ENCODE data around the gene SLC2A13. TPM values are rescaled to one million over a fixed set of nuclear protein-coding genes. Genes with fewer than 3 reads are reported as not detected.
"Not testable (repeated sequence)": the region's sequence is repeated elsewhere in the genome, so short reads cannot be mapped to it uniquely, and the experiment has no call there.

Gene SLC2A13
- total and polyA plus RNA-seq, 2 donors (not counting 3 experiments of a cell fraction or from before 2014, with no cell fraction given): 1.2 to 4.9 TPM

GRCh38 chr12:39902821-39903220 lies 203.1 kb downstream of the SLC2A13 start:
- Histone ChIP-seq H3K27ac (ENCODE audit: insufficient read depth, low read depth, low read length) (no peak overlapping the region), H2AFZ (ENCODE audit: low read depth, low read length) (no peak overlapping the region), H3K79me2 (ENCODE audit: control insufficient read depth, insufficient read depth, low read length) (no peaks in the 10 kb centered on the region), H3K36me3 (ENCODE audit: control insufficient read depth in 2 of 2, extremely low read depth in 1 of 2, insufficient read depth in 2 of 2, low read length in 2 of 2) (no peaks in the 10 kb centered on the region), H3K4me2 (ENCODE audit: insufficient read depth, low read length) (no peak overlapping the region), H3K9me3 (replicated peaks; ENCODE audit: control insufficient read depth, insufficient read depth, low read length) (no peaks in the 10 kb centered on the region), H3K4me1 (ENCODE audit: control insufficient read depth, extremely low read depth, insufficient read depth, low read length) (peaks cover 11% of the 10 kb centered on the region), H3K4me3 (replicated peaks in 1 of 3; ENCODE audit: insufficient read depth in 1 of 3, low read depth in 1 of 3, low read length in 3 of 3) (no peak overlapping the region), H3K9me1 (replicated peaks; ENCODE audit: control insufficient read depth, extremely low read depth, insufficient read depth, low read length) (no peaks in the 10 kb centered on the region), H4K20me1 (replicated peaks; ENCODE audit: control insufficient read depth, extremely low read depth, insufficient read depth, low read length) (no peaks in the 10 kb centered on the region), H3K27me3 (ENCODE audit: control insufficient read depth in 2 of 2, insufficient read depth in 2 of 2, low read length in 2 of 2) (no peaks in the 10 kb centered on the region), H3K9ac (replicated peaks; ENCODE audit: extremely low read depth, insufficient read depth, low read length) (no peak overlapping the region)
- POLR2A ChIA-PET: no interaction called here
- dilution Hi-C loops (cut with MboI; ENCODE audit: extremely low pct_ligation_motif_present, low sequenced_read_pairs) (no loop called here), intact Hi-C loops (cut with micrococcal nuclease) (no loop called here)
- CTCF ChIA-PET: interaction anchor here (1.6 kb wide), 1 partner anchor 9 kb away, joined by 6 read pairs; no protein-coding TSS in a partner anchor
- no TSS peak for BruUV-seq (replicated peaks)
- FAIRE-seq (peak; percentile 71), DNase-seq (ENCODE audit: low read depth, low spot score) (peak; percentile 60)
- no peak for TF ChIP-seq EZH2 (IDR thresholded peaks at IDR 0.05; ENCODE audit: borderline replicate concordance, low read depth, low read length, severe bottlenecking)
- peak; percentile 29 for TF ChIP-seq JUN (IDR thresholded peaks at IDR 0.05; ENCODE audit: borderline replicate concordance, insufficient read depth, insufficient read length, low read depth)
- peak; percentile 58 for TF ChIP-seq FOS (IDR thresholded peaks at IDR 0.05; ENCODE audit: borderline replicate concordance, insufficient read depth, low read length)

- intact Hi-C loops (cut with micrococcal nuclease) (no loop called here), dilution Hi-C loops (cut with MboI; ENCODE audit: extremely low pct_ligation_motif_present, low sequenced_read_pairs) (no loop called here)
- no peaks in the 10 kb centered on the region for H4K20me1 ChIP-seq (replicated peaks; ENCODE audit: control insufficient read depth, extremely low read depth, insufficient read depth, low read length)
- no TSS peak for BruUV-seq (replicated peaks)
- no peak overlapping the region for H2AFZ ChIP-seq (ENCODE audit: low read depth, low read length)
- DNase-seq (ENCODE audit: low read depth, low spot score) (no peak), FAIRE-seq (no peak)
- POLR2A ChIA-PET: no interaction called here
- no peak overlapping the region for H3K27ac ChIP-seq (ENCODE audit: insufficient read depth, low read depth, low read length)
- no peaks in the 10 kb centered on the region for H3K4me1 ChIP-seq (ENCODE audit: control insufficient read depth, extremely low read depth, insufficient read depth, low read length)
- no peaks in the 10 kb centered on the region for H3K9me1 ChIP-seq (replicated peaks; ENCODE audit: control insufficient read depth, extremely low read depth, insufficient read depth, low read length)
- no peak overlapping the region for H3K4me2 ChIP-seq (ENCODE audit: insufficient read depth, low read length)
- H3K36me3 ChIP-seq (ENCODE audit: control insufficient read depth in 2 of 2, extremely low read depth in 1 of 2, insufficient read depth in 2 of 2, low read length in 2 of 2): no peaks in the 10 kb centered on the region
- no peaks in the 10 kb centered on the region for H3K9me3 ChIP-seq (replicated peaks; ENCODE audit: control insufficient read depth, insufficient read depth, low read length)
- CTCF ChIA-PET: no interaction called here
- H3K4me3 ChIP-seq (replicated peaks in 1 of 3; ENCODE audit: insufficient read depth in 1 of 3, low read depth in 1 of 3, low read length in 3 of 3): no peak overlapping the region
- no peaks in the 10 kb centered on the region for H3K79me2 ChIP-seq (ENCODE audit: control insufficient read depth, insufficient read depth, low read length)
- no peak for TF ChIP-seq POLR2A (IDR thresholded peaks at IDR 0.05; ENCODE audit: low read depth, low read length)
- TF ChIP-seq JUN (IDR thresholded peaks at IDR 0.05; ENCODE audit: borderline replicate concordance, insufficient read depth, insufficient read length, low read depth): no peak
- TF ChIP-seq CTCF (IDR thresholded peaks at IDR 0.05; ENCODE audit: extremely low read depth in 1 of 2, insufficient read depth in 1 of 2, low read depth in 1 of 2, low read length in 2 of 2): no peak
- no peak for TF ChIP-seq EZH2 (IDR thresholded peaks at IDR 0.05; ENCODE audit: borderline replicate concordance, low read depth, low read length, severe bottlenecking)
- TF ChIP-seq POLR2AphosphoS5 (IDR thresholded peaks at IDR 0.05; ENCODE audit: insufficient read depth, low read depth, low read length): no peak
- TF ChIP-seq GATA2 (IDR thresholded peaks at IDR 0.05; ENCODE audit: insufficient read depth, insufficient read length, low read depth, low read length): no peak
- no peak for TF ChIP-seq MYC (IDR thresholded peaks at IDR 0.05; ENCODE audit: low read depth, low read length)
- TF ChIP-seq MAX (IDR thresholded peaks at IDR 0.05; ENCODE audit: insufficient read depth, insufficient read length): no peak
- TF ChIP-seq FOS (IDR thresholded peaks at IDR 0.05; ENCODE audit: borderline replicate concordance, insufficient read depth, low read length): no peak
- H3K27me3 ChIP-seq (ENCODE audit: control insufficient read depth in 2 of 2, insufficient read depth in 2 of 2, low read length in 2 of 2): no peaks in the 10 kb centered on the region
- no peak overlapping the region for H3K9ac ChIP-seq (replicated peaks; ENCODE audit: extremely low read depth, insufficient read depth, low read length)
Measured at GRCh38 chr12:39897315-39897714, 208.6 kb downstream of the SLC2A13 start.

GRCh38 chr12:39893388-39893787 lies 212.5 kb downstream of the SLC2A13 start:
- CTCF ChIA-PET: interaction anchor here (1.7 kb wide), 1 partner anchor 10 kb away, joined by 6 read pairs; no protein-coding TSS in a partner anchor
- H3K9me1 ChIP-seq (replicated peaks; ENCODE audit: control insufficient read depth, extremely low read depth, insufficient read depth, low read length); H2AFZ ChIP-seq (ENCODE audit: low read depth, low read length); H3K79me2 ChIP-seq (ENCODE audit: control insufficient read depth, insufficient read depth, low read length); H4K20me1 ChIP-seq (replicated peaks; ENCODE audit: control insufficient read depth, extremely low read depth, insufficient read depth, low read length); H3K9me3 ChIP-seq (replicated peaks; ENCODE audit: control insufficient read depth, insufficient read depth, low read length); H3K9ac ChIP-seq (replicated peaks; ENCODE audit: extremely low read depth, insufficient read depth, low read length); intact Hi-C loops (cut with micrococcal nuclease); H3K4me1 ChIP-seq (ENCODE audit: control insufficient read depth, extremely low read depth, insufficient read depth, low read length); DNase-seq (ENCODE audit: low read depth, low spot score); POLR2A ChIA-PET; H3K36me3 ChIP-seq (ENCODE audit: control insufficient read depth in 2 of 2, extremely low read depth in 1 of 2, insufficient read depth in 2 of 2, low read length in 2 of 2); dilution Hi-C loops (cut with MboI; ENCODE audit: extremely low pct_ligation_motif_present, low sequenced_read_pairs); BruUV-seq (replicated peaks); H3K4me3 ChIP-seq (replicated peaks in 1 of 3; ENCODE audit: insufficient read depth in 1 of 3, low read depth in 1 of 3, low read length in 3 of 3); H3K27ac ChIP-seq (ENCODE audit: insufficient read depth, low read depth, low read length); H3K4me2 ChIP-seq (ENCODE audit: insufficient read depth, low read length); FAIRE-seq; H3K27me3 ChIP-seq (ENCODE audit: control insufficient read depth in 2 of 2, insufficient read depth in 2 of 2, low read length in 2 of 2): not testable (repeated sequence)
